HG03039 (cell line): ENCODE measurements around the gene F10.

Experiments used
- ATAC-seq: cut with Tn5 transposase; IDR thresholded peaks from one replicate; pipeline ENCODE4 v1.9.1; 2021; ENCODE audit warnings: mild to moderate bottlenecking, moderate library complexity; ENCODE audit not compliant: unreplicated experiment

The F10 gene

DNA sequence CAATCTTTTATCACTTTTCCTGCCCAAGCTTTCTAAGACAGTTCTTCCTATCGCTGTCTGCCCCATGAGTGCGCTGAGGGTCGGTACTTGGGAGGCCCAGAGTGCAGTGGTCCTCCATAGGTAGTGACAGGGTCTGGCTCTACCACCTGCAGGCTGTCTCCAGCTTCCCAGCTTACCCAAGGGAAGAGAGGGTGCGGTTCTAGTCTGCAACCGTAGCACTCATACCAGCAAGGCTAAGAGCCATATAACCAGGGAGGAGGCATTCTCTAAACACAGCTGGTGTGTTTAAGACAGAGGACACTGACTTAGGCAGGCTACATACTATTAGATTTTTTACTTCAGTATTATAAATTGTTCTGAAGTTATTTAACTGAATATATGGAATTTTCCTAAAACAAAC lies 44.1 kb downstream of the F10 start:
- ATAC-seq = no peak

DNA sequence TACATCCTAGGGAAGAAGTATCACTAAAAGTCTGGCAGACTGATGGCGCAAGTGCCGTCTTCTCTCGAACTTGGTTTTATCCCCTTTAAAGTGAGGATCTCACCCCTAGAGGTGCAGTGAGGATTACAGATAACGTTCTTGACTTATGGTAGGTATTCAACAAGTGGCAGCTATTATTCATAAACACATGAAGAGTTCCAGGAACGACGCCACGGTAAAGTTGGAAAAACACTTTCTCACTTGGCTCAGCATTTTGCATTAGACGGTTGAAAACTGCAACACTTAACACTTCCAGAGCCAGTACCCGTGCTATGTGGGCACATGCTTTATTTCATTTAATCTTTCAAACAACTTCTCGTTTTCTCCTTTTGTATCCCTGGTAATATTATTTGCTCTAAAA lies 44.6 kb downstream of the F10 start:
- ATAC-seq = no peak

DNA sequence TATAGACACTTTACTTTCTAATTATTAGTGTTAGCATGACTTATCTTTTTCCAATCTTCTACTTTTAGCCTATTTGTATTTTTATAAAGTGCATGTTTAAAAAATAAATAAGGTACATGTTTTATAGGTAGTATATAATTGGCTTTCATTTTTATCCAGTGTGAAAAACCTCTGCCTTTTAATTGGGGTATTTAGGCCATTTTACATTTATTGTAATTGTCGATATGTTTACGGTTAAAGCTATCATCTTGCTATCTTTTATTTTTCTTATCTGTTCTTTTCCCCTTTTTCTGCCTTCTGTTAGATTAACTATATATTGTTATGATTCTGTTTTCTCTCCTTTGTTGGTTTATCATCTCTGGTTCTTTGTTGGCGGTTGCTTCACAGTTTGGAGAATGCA lies 45.0 kb downstream of the F10 start:
- ATAC-seq = no peak

DNA sequence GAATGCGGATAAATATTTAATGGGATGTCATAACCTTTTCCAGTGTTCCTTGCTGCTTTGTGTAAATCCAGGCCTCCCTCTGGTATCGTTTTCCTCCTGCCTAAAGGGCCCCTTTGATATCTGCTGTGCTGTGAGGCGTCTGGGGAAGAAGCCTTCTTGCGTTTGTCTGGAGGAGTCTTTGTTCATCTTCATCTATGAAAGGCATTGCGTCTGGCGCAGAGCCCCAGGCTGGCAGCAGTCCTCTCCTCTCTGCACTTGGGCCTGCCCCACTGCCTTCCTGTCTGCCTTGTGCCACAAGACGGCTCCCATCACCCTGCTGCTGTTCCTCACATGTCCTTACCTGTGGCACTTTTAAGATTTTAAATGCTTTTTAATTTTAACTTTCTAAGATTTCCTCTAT lies 45.6 kb downstream of the F10 start:
- no peak for ATAC-seq

DNA sequence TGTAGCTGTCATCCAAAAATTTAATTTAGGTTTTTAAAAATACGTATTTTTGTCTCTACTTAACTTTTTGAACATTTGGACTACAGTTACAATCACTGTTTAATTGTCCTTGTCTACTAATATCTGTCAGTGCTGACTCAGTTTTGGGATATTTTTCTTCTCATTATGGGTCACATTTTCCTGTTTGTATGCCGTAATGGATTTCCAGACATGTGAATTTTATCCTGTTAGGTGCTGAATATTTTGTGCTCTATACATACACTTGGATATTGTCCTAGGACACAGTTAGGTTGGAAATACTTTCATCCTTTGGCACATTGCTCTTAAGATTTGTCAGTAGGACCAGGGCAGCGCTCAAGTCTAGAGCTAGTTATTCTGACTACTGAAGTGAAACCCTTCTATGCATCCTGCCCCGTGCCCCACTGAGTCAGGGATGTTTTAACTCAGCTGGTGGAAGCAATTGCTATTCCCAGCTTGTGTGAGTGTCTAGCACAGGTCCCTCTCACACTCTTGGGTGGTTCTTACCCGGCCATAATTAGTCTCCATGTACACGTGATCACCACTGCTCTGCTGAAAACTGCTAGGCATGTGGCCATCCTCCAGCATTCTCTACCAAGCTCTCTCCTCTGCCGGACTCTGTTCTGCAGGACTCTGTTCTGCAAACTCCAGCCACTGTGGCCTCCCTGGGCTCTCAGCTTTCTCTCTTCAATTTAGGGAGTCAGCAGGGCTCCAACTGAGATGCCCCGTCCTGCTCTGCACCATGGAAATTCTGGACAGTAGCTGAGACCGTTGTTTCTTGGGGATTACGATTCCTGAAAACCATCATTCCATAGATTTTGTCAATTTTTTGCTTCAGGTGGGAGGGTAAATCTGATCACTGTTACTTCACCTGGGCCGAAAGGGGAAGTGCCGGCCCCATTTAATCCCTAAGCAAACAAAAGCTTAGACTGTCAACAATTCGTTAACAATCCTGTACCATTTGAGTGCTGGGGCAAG lies 47.0 kb downstream of the F10 start:
- no peak for ATAC-seq

DNA sequence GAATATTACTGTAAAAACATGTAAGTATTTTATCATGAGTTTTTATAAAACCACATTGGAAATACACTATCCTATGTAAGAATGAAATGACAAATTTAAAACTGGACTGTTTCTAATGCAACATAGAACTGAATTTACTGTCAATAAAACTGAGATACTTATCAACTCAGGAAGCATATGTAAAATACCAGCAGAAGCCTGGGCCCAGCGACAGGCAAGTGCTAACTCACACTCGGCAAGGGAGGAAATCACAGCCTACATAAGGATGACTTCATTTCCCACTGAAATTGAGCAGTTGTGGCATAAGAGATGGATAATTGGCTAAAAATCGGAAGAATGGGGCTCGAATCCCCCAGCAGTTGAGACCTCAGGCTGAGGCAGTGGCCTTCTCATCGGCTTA lies 47.9 kb downstream of the F10 start:
- ATAC-seq = no peak

DNA sequence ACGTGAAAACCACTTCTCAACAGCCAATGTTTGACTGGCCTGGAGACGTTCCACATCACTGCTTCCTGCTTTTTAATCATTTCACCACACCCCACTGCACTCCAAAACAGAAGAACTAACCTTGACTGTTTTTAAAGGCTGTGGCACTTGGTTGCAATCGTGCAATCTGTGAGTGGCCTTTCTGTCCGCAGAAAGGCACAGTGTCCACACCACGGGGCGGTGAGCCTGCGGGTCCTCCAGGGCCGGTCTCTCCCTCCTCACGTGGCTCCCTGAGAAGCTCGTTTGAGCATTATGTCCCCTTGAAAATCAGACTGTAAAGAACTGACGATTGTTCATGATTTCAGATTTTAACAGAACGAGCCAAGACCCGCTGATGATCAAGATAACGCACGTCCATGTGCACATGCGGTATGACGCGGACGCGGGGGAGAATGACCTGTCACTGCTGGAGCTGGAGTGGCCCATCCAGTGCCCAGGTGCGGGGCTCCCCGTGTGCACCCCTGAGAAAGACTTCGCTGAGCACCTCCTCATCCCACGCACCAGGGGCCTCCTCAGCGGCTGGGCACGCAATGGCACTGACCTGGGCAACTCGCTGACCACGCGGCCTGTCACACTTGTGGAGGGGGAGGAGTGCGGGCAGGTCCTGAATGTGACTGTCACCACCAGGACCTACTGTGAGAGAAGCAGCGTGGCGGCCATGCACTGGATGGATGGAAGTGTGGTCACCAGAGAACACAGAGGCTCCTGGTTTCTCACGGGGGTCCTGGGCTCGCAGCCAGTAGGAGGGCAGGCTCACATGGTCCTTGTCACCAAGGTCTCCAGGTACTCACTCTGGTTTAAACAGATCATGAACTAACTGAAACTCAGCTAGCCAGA lies 48.9 kb downstream of the F10 start:
- no peak for ATAC-seq

DNA sequence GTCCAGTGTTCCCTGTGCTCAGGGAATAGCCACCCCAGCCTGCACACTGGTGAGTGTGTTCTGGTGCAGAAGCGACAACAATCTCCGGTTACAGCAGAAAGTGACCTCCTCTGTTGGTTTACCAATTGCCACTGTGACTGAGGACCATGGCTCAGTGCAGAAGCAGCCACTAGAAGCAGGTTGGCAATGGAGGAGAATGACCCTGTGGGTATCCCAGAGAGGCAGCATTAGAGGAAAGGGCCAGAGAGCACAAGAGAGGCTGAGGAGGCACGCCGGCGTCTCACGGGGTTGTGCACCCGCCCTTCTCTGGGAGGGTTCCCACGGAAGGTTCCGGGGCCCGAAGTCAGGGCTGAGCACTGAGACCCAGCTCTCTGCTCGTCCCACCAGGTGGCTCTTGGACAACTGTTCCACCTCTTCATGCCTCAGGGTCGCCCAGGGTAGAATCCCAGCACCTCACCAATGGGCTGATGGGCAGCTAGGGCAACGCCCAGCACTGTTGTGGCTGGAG lies 49.9 kb downstream of the F10 start:
- ATAC-seq = no peak

DNA sequence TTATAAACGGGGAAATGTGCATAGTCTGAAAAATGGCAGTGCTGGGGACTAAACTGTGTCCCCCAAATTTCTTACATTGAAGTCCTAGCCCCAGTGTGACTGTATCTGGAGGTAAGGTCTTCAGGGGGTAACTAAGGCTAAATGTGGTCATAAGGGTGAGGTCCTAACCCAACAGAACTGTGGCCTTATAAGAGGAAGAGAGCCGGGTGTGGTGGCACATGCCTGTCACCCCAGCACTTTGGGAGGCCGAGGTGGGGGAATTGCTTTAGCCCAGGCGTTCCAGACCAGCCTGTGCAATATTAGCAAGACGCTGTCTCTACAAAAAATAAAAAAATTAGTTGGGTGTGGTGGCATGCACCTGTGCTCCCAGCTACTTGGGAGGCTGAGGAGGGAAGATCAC lies 53.7 kb downstream of the F10 start:
- no peak for ATAC-seq

DNA sequence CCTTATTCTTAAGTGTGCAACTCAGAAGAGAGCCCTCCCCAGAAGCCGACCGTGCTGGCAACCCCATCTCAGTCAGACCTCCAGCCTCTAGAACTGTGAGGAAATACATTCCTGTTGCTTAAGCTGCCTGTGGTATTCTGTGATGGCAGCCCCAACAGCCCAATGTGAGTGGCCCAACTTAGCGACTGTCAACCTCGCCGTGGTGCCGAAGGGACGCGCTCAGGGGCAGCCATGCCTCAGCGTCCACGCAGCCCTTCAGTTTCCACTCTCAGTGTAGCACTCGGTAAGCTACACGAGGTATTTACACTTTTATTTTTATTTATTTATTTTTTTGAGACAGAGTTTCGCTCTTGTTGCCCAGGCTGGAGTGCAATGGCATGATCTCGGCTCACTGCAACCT lies 54.2 kb downstream of the F10 start:
- ATAC-seq = no peak

DNA sequence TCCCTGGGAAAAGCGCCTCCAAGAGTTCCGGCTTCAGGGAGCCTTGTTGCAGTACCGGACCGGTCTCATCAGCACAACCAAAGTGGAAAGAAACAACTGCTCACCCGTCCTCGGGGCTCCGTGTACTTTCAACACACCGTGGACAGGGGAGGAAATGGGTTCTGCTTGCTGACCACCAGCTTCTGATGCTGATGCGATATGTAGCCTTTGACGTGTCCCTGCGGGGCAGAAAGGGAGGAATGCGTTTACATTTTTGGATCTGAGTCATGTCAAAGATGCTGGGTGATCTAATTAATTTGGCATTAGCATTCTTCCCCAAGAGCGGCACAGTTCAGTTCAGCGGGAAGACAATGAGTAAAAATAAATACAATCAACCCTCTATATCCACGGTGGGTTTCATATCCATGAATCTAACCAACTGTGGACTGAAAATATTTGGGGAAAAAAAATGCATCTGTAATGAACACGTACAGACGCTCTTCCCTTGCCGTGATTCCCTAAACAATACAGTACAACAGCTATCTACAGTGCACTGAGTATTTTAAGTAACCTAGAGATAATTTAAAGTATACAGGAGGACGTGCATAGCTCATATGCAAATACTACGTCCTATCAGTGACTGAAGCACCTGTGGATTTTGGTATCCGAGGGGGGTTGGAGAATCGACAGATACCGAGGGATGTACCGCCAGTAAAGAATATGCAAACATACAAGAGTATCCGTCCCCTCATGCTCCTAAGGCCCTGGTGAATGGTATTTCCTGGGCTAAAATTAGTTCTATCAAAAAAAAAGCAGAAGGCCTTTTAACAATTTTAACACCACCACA lies 55.7 kb downstream of the F10 start:
- ATAC-seq = no peak

DNA sequence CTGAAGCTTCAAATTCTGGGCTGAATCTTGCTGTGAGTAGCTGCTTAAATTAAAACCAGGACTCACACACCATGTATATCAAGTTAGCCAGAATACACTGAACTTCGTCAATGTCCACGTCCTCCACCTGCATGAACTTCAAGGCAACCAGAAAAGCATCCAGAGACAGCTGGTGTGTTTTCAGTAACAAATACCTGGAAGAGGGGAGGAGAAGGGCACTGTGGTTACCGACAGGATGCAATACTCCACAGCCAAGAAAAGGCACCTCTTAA lies 56.2 kb downstream of the F10 start:
- ATAC-seq = no peak

DNA sequence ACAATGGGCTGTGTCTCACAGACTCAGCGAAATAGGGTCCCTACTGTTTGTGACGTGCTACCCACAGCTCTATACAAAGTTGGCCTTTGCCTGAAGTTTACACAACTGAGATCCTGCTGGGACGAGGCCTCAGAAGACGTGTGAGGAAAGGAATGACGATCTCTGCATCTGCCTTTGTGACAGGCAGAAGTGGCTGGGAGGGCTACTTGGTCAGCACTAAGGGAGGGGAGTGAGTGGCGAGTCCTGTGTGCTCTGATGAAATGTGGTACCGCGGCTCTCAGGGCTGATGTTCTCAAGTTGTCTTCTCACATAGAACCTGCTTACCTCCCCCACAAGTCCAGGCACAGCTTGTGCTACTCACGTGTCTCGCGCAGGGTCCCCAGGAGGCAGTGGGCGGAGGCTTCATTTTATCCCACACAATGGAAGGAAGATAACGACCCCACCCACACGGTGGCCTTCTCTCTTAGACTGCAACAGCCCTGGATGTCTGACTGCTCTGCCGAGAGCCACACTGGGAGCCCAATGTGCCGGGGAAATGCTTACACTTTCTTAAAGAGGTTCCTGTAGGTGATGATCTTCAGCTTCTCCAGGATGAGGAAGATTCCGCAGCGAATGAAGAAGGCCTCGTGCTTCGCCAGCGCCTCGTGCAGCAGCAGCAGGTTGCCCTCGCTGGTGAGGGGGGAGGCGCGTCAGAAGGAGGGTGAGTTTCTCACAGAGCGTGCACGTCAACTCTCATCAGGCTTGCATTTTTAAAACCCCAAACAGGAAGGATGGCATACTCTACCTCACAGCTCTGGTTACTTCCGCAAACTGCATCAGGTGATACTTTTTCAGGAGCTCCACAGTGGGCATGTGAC lies 57.0 kb downstream of the F10 start:
- no peak for ATAC-seq

DNA sequence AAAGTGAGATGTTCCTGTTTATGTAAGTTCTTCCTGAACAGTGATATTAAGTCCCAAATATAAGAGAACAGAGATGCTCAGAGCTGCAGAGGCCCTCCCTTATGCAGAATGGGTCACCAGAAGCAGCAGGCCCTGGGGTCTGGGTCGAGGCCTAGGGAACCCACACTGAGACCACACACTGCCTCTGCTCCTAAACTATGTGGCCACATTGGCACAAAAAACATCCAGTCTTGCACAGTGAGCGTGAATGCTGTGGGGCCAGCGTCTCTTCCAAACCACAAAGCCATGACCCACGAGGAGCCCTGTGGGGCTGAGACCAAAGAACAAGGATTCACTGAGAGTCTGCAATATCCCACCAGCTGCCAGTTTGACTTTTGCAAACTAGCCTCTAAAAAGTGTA lies 59.4 kb downstream of the F10 start:
- no peak for ATAC-seq

DNA sequence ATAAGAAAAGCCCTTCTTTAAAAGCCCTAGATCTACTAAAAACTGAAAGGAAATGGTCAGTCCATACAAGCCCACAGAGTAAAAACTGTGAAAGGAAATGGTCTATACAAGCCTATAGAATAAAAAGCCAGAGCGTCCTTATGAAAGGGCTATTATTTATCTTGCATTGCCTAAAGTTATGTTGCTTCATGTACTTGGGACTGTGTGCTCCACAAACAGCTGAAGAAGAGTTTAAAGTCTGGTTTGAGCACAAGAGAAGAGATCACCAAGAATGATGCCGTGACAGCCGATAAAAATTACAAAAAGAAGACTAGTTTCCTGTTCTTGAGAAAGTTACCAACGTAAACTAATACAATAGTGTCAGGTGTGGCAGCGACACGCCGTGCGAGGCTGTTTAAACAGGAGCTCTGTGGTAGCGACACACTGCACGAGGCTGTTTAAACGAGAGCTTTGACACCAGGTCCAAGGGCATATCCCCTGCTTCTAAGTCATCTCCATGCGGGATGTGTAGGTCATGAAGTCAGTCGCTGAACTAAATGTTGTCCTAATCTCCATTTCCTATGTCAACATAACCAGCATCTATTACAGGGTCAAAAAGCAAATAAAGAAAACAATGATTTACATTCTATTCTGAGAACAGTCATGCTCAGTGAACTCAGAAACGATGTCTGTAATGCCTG lies 61.0 kb downstream of the F10 start:
- no peak for ATAC-seq

DNA sequence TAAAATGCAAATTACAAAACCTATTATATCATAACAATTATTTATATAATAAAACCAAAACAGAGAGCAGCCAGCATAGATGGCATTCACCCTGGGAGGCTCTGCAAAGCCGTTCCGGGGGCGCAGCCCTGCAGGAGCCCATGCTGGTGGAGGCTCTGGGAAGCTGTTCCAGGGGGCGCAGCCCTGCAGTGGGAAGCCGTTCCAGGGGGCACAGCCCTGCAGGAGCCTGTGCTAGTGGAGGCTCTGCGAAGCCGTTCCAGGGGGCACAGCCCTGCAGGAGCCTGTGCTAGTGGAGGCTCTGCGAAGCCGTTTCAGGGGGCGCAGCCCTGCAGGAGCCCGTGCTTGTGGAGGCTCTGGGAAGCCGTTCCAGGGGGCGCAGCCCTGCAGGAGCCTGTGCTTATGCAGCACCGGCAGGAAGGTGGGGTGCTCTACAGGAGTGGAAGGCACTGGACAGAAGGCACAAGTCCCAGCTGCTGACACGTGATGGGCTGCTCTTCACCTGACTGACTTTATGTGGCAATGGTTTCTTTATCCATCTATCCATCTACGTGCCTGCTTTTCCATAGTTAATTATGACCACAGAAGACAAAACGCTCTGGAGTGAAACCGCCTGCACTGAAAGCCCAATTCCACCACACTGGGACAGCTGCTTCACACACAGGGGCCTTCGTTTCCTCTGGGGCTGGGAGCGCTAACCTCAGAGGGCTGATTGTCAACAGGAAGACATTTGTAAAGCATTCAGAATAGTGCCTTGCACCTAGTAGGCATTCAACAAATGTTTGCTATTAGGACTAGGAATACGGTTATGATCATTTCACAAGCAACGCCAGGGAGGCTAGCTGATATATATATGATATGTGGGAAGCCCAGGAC lies 62.2 kb downstream of the F10 start:
- ATAC-seq = no peak

DNA sequence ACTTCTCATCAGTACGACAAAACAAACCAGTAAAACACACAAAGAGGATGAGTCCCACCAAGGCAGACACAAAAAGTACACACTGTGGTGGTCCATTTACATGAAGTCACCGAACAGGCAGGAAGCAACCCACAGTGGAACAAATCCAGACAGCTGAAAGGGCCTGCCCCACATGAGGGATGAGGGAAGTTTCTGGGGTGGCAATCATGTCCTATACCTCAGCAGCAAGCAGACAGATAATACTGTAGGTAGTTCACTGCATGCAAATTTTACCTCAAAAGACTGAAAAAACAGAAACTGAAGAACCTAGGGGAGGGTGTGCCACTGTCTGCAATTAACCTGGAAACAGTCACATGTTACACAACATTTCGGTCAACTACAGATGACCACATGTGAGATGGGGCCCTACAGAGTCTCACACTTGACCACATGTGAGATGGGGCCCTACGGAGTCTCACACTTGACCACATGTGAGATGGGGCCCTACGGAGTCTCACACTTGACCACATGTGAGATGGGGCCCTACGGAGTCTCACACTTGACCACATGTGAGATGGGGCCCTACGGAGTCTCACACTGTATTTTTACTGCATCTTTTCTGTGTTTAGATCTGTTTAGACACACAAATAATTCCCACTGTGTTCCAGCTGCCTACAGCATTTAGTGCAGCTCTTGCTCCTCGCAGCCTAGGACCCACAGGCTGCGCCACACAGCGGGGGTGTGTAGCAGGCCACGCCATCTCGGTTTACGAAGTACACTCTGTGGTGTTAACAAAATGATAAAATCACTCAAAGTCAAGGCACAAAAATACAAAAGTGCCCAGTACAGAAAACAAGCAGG lies 63.7 kb downstream of the F10 start:
- ATAC-seq = peak; percentile 88

DNA sequence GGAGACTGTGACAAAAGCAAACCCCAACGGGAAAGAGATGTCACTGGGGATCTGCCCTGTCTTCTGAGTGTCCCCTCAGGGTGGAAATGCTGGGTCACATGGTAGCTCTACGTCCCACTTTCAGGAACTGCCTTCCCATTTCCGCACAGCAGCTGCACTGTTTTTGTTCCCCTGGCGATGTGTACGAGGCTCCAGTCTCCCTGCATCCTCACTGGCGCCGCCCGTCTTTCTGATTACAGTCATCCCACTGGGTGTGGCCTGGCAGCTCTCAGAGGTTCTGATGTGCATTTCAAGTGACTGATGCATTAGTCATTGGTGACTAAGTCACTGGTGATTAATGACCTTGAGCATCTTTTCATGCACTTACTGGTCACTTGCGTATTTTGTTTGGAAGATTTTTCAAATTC lies 64.7 kb downstream of the F10 start:
- no peak for ATAC-seq
